Suprapubic skin (tissue), 4 donors: Measurements from ENCODE around the gene LTBP2. TPM values are rescaled to one million over a fixed set of nuclear protein-coding genes. Genes with fewer than 3 reads are reported as not detected.

Experiments used
- DNase-seq, 2 donors: peaks; one replicate each; pipeline ENCODE4 v3.0.0-alpha.2; 2019; ENCODE audit warnings: low spot score in 2 of 2
- H3K27ac ChIP-seq: fragments of 200-600 bp; sonication (generic); one replicate; pipeline ENCODE4 v1.5.1; 2019
- H3K27me3 ChIP-seq: fragments of 200-600 bp; sonication (generic); one replicate; pipeline ENCODE4 v1.5.1; 2019
- H3K36me3 ChIP-seq: fragments of 200-600 bp; sonication (generic); one replicate; pipeline ENCODE4 v1.5.1; 2019
- H3K4me1 ChIP-seq: fragments of 200-600 bp; sonication (generic); one replicate; pipeline ENCODE4 v1.5.1; 2019
- H3K4me3 ChIP-seq: fragments of 200-600 bp; sonication (generic); one replicate; pipeline ENCODE4 v1.5.1; 2019; ENCODE audit warnings: mild to moderate bottlenecking
- H3K9me3 ChIP-seq: fragments of 200-600 bp; sonication (generic); one replicate; pipeline ENCODE4 v1.5.1; 2019
- CTCF ChIP-seq, 2 donors: fragments of 200-600 bp in 1 of 2; fragments of 450-650 bp in 1 of 2; sonication (generic) in 1 of 2; IDR thresholded peaks; one replicate each; pipeline ENCODE4 v1.5.1; 2016 to 2019; ENCODE audit warnings: antibody characterized with exemption in 2 of 2, mild to moderate bottlenecking in 1 of 2, moderate library complexity in 1 of 2
- EP300 ChIP-seq: sonication (generic); formaldehyde crosslinking; IDR thresholded peaks from one replicate; pipeline ENCODE4 v1.6.1; 2017; ENCODE audit warnings: antibody characterized with exemption
- POLR2A ChIP-seq, 2 donors: fragments of 450-650 bp; IDR thresholded peaks; one replicate each; pipeline ENCODE4 v1.6.1; 2017; ENCODE audit warnings: antibody characterized with exemption in 2 of 2, mild to moderate bottlenecking in 2 of 2, moderate library complexity in 2 of 2
- POLR2AphosphoS5 ChIP-seq, 3 donors: sonication (generic); formaldehyde crosslinking; IDR thresholded peaks; one replicate each; pipeline ENCODE4 v1.6.1; 2017; ENCODE audit warnings: antibody characterized with exemption in 3 of 3
- WGBS: methylation state at CpG from one replicate; pipeline ENCODE4 v1.1.5; 2018; 5-methylcytosine and 5-hydroxymethylcytosine counted together
- total RNA-seq, 4 donors: library from RNA; depleted of rRNA; stranded (reverse); fragments of >200 nt; gene quantifications; one replicate each; pipeline ENCODE4 v1.1.0, GENCODE V29; 2016

Gene LTBP2
- total RNA-seq, 4 donors from 2014 or later: 19.6 to 36.0 (median 26.2) TPM

DNA sequence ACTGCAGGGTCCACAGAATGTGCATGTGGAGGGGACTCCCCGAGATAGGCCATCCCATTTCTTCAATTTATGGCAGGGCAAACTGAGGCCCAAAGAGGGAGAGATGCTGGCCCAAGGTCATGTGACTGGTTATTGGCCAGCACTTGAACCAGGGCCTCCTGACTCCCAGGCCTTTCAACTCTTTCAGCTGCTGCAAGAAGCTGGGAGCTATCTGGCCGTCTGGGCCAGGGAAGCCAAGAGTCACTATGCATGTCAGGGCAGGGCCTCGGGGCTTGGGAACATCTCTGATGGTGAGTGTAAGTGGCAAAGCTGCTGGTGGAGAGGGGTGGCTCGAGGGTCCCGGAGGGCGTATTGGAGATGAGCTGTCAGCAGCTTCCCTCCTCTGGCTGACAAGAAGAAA lies 9.5 kb upstream of the LTBP2 start:
- Histone ChIP-seq H3K27me3 (no peaks in the 10 kb centered on the region), H3K27ac (no peak overlapping the region), H3K9me3 (no peaks in the 10 kb centered on the region), H3K4me3 (no peak overlapping the region), H3K36me3 (no peaks in the 10 kb centered on the region), H3K4me1 (peaks cover 49% of the 10 kb centered on the region)
- no peak for TF ChIP-seq EP300
- no peak for TF ChIP-seq POLR2AphosphoS5 (IDR thresholded peaks at IDR 0.05)
- no peak for TF ChIP-seq POLR2A (IDR thresholded peaks at IDR 0.05)
- no peak for TF ChIP-seq CTCF (IDR thresholded peaks at IDR 0.05)
- no peak for DNase-seq
- 72% methylated on average over 6 of the region's 6 CpGs for WGBS

DNA sequence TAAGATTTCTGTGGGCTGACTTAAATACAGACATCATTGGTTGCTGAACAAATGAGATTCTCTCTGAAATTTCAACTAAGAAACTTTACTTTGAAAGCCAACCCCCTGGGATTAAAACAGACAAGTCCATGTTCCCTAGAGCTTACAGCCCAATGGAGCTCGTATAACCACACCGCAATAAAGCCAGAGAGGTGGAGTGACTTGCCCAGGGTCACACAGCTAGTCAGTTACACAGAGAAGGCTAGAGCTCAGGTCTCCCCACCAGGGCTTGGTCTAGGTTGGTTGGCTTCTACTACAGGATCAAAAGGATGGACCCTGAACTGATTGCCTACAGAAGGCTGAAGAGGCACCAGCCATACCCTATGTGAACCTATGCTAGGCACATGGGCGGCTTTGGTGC lies 8.9 kb upstream of the LTBP2 start:
- H3K4me1 ChIP-seq: peaks cover 55% of the 10 kb centered on the region
- H3K27ac ChIP-seq: no peak overlapping the region
- no peaks in the 10 kb centered on the region for H3K9me3 ChIP-seq
- no peaks in the 10 kb centered on the region for H3K36me3 ChIP-seq
- no peak for DNase-seq
- no peaks in the 10 kb centered on the region for H3K27me3 ChIP-seq
- no peak overlapping the region for H3K4me3 ChIP-seq
- WGBS: 89% methylated on average over 3 of the region's 3 CpGs
- TF ChIP-seq EP300 (no peak), CTCF (IDR thresholded peaks at IDR 0.05) (no peak), POLR2AphosphoS5 (IDR thresholded peaks at IDR 0.05) (no peak), POLR2A (IDR thresholded peaks at IDR 0.05) (no peak)

DNA sequence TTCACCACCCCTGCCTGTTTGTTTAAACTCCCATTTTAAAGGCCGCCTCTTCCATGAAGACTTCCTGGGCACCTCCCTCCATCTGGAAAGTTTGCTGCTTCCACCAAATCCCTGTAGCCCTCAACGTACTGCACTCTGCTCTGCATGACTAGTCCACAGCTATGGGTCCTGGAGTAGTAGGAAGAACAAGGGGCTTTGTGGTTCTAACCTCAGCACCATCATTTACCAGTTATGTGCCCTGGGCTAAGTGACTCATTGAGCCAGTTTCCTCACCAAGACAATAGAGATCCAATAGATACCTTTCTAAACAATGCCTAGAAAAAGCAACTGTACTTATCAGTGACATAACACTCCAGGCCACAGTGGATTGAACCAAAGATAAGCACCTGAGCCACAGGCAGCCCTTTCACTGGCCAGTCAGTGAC lies 8.5 kb upstream of the LTBP2 start:
- Histone ChIP-seq H3K27me3 (no peaks in the 10 kb centered on the region), H3K4me1 (peaks cover 59% of the 10 kb centered on the region), H3K9me3 (no peaks in the 10 kb centered on the region), H3K27ac (peak overlapping the region; percentile 25), H3K4me3 (no peak overlapping the region), H3K36me3 (no peaks in the 10 kb centered on the region)
- DNase-seq: no peak
- WGBS: 80% methylated on average over 2 of the region's 2 CpGs
- TF ChIP-seq POLR2AphosphoS5 (IDR thresholded peaks at IDR 0.05) (no peak), POLR2A (IDR thresholded peaks at IDR 0.05) (no peak), EP300 (no peak), CTCF (IDR thresholded peaks at IDR 0.05) (no peak)

- no peak overlapping the region for H3K4me3 ChIP-seq
- no peaks in the 10 kb centered on the region for H3K36me3 ChIP-seq
- 42% methylated on average over 3 of the region's 6 CpGs for WGBS
- TF ChIP-seq EP300 (no peak), POLR2A (IDR thresholded peaks at IDR 0.05) (no peak), POLR2AphosphoS5 (IDR thresholded peaks at IDR 0.05) (no peak), CTCF (IDR thresholded peaks at IDR 0.05) (no peak)
- peak overlapping the region; percentile 54 for H3K27ac ChIP-seq
- H3K27me3 ChIP-seq: no peaks in the 10 kb centered on the region
- DNase-seq: peak in 1 of 2 donors; percentile 87
- peaks cover 66% of the 10 kb centered on the region for H3K4me1 ChIP-seq
- no peaks in the 10 kb centered on the region for H3K9me3 ChIP-seq
These were observed 7.7 kb upstream of the LTBP2 start for GRCh38 chr14:74619672-74620131.

- Histone ChIP-seq H3K27me3 (no peaks in the 10 kb centered on the region), H3K4me1 (peaks cover 73% of the 10 kb centered on the region), H3K36me3 (no peaks in the 10 kb centered on the region), H3K4me3 (no peak overlapping the region), H3K9me3 (no peaks in the 10 kb centered on the region), H3K27ac (no peak overlapping the region)
- 75% methylated on average over 9 of the region's 10 CpGs for WGBS
- TF ChIP-seq POLR2AphosphoS5 (IDR thresholded peaks at IDR 0.05) (no peak), POLR2A (IDR thresholded peaks at IDR 0.05) (no peak)
- no peak for DNase-seq
These were observed 6.3 kb upstream of the LTBP2 start for GRCh38 chr14:74618078-74618952.
